ENCODE results near the gene CAMKK2.
"Not testable (repeated sequence)": the region's sequence is repeated elsewhere in the genome, so short reads cannot be mapped to it uniquely, and the experiment has no call there.

CAMKK2 gene

DNA sequence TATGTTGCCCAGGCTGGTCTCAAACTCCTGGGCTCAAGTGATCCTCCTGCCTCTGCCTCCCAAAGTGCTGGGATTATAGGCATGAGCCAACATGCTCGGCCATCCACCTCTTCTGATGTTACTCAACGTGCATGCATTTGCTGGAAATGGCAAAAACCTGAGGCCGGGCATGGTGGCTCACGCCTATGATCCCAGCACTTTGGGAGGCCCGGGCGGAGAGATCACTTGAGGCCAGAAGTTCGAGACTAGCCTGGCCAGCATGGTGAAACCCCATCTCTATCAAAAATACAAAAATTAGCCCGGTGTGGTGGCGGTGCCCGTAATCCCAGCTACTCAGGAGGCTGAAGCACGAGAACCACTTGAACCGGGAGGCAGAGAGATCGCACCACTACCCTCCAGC, 1.9 kb upstream of the CAMKK2 start:
- DNase-seq: not testable (repeated sequence)

DNA sequence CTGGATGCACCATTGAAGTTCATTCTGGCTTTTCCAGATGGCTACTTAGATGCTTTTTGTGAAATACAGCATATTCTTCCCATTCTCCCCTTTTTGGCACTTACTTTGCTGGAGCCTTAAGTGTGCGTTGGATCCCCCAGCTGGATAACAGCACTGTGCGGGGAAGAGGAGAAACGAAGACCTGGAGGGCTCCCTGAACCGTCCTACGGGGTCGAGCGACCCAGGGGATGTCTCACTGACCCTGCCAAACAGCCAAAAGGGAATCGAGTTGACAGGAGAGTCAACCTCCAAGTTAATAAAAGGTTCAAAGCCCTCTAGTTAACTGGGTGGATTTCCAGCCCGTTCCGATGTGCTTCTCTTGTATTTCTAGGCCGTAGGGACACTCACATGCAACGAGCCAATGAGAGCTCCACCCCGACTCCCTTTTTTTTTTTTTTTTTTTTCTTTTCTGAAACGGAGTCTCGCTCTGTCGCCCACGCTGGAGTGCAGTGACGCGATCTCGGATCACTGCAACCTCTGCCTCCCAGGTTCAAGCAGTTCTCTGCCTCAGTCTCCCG, 1.0 kb upstream of the CAMKK2 start:
- DNase-seq: peak; percentile 17

DNA sequence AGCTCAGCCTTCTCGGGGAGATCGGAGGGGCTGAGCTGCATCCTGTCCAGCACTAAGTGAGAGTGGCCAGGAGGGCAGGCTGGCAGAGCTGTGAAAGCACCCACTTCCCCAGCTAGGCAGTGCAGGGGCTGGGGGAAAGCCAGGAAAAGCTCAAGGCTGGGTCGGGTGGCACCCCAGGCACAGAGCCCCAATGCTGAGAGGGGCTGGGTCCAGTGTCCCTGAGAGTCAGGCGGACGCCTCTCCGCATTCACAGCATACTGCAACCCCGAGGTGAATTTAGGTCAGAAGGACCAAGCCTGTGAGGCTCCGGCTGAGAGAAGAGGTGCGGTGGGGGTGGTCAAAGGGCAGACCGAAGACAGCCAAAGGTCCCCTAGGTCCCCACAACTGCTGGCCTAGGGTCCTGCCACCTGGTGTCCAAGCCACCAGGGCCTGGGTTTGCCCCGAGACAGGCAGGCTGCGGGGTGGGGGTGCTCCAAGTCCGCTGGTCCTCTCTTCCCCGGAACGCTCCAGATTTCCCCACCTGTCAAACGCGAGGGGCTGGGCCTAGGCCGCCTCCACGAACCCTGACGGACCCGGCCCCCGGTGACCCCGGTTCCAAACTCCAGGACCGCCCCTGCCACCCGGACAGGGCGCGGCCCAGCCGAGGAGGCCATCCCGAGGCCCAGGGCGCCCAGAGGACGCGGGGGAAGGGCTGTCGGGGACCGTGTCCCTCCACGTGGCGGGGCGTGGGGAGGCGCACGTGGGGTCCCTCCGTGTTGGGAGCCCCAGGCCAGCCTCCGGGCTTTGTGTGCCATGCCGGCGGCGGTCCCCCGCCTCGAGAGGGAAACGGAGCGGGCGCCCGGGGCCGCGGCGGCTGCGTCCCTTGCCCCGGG, 527 bp downstream of the CAMKK2 start:
- no peak for DNase-seq

DNA sequence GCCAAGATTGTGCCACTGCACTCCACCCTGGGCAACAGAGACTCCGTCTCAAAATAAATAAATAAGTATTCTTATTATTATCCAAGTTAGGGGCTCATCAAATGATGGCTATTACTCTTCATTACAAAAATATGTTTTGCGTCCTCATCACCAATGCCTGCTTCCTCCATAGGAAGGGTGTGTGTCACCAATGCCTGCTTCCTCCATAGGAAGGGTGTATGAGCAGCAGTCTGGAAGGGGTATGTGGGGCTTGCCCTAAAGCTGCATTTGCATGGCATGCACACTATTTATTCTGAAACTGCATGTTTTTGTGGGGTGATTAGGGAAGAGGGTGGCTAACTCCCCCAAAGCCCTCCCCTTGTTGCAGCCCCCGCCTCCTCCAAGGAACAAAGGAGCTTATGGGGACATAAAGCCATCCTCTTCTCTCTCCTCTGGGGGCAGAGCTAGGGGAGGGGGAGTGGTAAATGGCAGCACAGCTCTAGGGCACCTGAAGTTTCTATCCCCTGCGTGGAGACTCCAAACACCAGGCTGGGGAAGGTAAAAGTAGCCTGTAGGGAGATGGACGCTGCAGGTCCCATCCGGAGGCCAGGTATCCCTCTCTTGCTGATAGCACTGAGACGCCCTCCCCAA, 1.3 kb downstream of the CAMKK2 start:
- no peak for DNase-seq

DNA sequence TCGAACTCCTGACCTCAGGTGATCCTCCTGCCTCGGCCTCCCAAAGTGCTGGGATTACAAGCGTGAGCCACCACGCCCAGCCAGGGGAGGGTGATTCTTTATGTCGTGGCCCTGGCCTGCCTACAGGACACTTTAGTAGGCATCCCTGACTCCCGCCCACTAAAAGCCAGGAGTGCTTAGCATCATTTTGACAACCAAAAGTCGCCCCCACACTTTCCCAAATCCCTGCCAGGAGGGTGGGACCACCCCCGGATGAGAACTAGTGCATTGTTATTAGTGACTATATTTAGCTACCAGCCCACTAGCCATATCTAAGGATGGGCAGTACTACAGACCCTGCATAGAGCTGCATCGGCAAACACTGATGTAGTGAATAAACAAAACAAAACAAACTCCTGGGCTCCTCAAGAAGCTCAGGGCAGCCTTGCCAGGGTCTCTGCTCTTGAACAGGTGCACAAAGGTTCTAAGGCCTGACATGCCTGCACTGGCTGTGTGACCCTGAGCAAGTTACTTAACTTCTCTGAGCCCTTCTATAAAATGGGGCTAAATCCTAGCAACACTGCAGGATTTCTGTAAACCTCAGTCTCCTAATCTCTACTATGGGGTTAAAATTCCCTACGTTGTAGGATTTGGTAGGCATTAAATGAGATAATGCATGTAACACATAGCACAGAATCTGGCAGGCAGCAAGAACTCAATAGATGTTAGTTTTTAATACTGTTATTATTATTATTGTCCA, 2.2 kb downstream of the CAMKK2 start:
- DNase-seq: no peak

DNA sequence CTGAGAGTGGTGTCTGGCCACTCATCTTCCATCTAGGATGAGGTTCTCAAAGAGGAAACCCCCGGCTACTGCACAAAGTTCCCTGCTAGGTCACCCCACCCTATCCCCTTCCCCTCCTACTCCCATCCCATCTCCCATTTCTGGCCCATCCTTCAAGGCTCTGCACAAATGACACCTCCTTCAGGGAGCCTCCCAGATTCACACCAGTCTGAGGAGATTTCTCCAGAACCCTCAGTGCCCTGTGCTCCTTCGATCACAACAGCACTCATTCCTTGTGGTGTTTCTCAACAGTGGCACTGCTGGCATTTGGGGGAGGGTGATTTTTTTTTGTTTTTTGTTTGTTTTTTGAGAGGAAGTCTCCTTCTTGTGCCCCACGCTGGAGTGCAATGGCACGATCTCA, 2.9 kb downstream of the CAMKK2 start:
- DNase-seq: no peak

DNA sequence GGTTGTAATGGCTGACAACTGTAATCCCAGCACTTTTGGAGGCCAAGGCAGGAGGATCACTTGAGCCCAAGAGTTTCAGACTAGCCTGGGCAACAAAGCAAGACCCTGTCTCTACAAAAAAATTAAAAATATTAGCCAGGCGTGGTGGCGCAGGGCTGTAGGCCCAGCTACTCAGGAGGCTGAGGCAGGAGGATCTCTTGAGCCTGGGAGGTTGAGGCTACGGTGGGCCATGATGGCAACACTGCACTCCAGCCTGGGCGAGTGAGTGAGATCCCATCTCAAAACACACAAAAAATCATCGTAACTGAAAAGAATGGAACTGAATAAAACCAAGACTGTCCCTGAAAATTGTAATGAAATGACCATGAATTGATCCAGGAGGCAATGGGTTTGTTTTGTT, 6.1 kb downstream of the CAMKK2 start:
- DNase-seq: no peak

DNA sequence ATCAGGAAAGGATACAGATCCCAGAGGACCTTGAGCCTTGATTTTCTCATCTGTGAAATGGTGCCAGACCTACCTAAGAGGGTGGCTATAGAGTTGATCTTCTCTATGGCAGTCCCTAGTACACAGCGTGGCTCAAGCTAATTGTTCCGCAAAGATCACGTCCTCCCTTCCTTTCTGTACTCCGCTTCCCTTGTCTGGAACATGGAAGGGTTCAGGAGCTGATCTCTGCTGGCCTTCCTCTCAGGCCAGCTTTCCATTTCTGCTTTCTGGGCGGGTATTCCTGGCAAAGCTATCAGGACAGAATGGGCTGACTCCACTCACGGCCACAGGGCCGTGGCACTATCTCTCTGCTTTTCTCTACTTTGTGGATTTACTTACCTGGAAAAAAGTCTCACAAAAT, 6.5 kb downstream of the CAMKK2 start:
- no peak for DNase-seq

DNA sequence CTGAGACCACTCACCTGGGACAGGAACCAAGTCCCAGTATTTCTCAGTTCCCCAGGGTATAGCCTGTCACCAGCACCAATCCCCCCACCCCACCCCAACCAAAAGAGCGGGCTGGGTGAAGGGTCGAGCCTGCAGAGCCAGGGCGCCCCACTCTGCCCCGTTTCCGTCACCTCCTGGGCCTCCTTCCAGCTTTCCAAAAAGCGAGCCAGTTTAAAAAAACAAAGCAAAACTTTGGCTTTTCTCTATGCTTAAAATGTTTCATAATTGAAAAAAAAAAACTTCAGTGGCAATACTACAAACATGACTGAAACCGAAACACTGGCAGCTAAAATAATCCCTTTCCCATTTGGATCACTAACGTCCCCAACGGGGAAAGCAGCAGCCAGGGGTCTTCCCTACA, 7.5 kb downstream of the CAMKK2 start:
- DNase-seq: no peak

DNA sequence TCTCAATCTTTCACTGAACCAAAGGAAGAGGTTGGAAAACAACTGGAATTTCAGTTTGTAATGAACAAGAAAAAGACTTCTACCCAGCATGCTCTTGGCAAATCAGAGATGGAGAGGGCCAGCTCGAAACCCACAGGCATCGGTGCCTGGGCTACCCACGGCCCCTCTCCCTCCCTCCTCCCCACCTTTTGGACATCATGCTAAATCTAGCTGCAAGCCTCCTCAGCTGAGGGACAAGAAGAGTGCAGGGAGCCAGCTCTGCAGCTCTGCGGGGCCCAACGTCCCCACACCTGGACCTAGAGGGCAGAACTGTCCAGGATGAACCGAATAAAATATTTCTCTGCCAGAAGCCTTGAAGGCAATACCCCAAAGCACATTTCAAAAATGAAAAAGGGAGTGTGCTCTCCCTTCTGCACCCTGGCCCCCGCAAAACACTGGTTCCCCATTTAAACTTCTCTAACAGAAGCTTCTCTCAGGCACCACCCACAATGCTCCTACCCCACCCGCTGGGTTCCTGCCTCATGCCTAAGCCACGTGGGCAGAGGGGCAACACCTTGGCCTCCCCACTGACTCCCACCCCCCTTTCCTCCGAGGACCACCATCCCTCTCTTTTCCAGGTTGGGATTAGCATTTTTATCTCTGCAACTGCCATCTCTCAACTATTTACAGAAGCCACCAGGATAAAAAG, 8.2 kb downstream of the CAMKK2 start:
- DNase-seq: no peak

DNA sequence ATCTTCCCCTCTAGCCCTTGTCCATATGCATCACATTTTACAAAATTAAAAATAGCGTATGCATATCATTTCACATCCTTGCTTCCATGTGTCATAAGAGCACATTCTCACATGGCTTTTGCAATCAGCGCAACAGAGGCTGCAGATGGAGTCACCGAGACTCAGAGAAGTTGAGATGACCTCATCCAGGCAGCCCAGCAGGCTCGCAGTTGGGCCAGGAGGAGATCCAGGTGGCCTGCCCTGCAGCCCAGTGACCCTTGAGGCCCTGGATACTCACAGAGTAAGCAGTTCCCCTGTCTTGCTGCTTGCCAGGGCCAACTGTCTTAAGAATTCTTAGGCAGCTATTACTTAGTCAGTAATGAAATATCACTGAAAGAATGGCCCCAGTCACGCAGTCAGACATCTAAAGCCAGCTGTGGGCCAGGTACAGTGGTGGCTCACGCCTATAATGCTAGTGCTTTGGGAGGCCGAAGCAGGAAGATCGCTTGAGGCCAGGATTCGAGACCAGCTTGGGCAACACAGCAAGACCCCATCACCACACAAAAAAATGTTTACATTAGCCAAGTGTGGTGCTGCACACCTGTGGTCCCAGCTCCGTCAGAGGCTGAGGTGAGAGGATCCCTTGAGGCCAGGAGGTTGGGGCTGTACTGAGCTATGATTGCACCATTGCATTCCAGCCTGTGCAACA, 9.1 kb downstream of the CAMKK2 start:
- DNase-seq: peak; percentile 54

DNA sequence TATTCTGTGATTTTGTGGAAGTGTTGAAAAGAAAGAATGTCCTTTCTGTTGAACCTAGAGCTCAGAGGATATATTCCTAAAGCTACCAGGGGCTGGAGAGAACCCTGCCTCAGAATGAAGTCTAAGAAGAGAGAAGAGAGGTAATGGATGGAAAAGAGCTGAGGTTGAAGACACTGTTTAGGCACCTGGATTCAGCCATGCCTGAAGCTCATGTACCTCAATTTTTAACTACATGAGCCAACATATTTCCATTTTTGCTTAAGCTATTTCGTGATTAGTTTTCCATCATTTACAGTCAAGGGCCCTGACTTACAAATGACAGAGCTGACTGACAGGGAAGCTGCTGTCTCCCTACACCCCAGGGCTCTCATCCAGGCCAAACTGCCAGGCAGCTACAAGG, 10.7 kb downstream of the CAMKK2 start:
- no peak for DNase-seq

DNA sequence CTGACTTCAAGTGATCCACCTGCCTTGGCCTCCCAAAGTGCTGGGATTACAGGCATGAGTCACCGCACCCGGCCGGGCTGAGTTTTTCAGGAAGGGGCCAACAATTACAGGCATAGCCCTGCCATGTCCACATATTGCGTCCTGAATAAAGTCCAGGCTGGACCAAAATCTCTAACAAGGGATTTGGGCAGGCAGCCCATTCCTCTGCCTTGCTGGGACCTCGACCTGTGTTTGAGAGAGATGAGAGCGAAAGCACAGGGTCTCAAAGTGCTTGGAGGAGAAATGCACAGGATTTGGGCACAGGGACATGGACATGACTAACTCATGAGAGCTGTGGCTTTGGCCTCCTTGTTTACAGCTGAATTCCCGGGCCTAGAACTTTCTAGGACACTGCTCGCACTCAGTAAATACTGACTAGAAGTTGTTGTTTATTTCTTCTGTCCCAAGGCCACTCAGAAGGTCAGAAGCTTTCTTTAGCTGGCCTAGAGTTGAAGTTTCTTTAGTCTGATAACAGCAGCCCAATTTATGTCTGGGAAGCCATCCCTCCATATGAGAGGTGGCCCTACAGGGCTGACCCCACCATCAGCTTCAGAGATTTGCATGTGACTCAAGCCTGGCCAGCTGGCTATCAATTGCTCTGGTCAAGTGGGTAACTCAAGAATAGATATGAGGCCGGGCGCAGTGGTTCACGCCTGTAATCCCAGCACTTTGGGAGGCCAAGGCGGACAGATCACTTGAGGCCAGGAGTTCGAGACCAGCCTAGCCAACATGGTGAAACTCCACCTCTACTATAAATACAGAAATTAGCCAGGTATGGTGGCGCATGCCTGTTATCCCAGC, 11.7 kb downstream of the CAMKK2 start:
- no peak for DNase-seq

DNA sequence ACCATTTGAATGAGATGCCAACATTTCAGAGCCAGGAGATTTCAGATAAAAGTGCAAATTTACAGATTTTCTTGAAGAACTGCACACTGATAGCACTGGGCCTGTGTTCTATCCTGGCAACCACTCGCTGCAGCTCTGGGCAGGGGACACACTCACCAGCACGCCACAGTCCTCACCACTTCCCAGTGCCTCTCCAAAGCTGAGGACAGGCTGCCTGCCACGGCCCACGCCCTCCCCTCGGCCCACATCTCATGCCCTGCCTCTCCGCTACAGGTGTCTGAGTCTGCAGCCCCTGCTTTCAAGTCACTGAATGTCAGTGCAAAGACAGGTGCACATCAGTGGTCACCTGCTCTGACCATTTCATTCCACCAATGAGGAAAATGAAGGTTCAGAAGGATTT, 12.7 kb downstream of the CAMKK2 start:
- DNase-seq: no peak

DNA sequence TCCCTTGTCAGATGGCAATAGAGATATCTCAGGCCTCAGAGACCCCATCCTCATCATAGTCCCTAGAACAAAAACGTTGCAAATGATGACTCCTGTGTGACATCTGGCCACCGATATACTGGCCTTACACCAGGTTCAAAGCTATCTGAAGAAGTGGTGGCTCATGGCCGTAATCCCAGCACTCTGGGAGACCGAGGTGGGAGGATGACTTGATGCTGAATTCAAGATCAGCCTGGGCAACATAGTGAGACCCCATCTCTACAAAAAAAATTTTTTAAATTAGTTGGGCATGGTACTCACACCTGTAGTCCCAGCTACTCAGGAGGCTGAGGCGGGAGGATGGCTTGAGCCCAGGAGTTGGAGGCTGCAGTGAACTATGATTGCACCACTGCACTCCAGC, 13.1 kb downstream of the CAMKK2 start:
- no peak for DNase-seq

DNA sequence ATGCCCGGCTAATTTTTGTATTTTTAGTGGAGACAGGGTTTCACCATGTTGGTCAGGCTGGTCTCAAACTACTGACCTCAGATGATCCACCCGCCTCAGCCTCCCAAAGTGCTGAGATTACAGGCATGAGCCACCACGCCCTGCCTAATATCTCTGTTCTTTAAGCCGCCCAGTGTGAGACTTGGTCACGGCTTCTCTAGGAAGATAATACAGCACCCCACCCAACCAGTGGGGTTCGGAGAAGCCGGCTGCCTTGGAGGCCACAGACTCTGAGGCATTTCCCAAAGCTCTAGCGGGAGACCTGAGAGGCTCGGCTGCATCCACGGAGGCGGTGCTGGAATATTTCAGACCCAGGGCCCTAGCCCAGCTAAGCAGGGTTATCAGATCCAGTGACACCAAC, 13.6 kb downstream of the CAMKK2 start:
- DNase-seq: not testable (repeated sequence)

DNA sequence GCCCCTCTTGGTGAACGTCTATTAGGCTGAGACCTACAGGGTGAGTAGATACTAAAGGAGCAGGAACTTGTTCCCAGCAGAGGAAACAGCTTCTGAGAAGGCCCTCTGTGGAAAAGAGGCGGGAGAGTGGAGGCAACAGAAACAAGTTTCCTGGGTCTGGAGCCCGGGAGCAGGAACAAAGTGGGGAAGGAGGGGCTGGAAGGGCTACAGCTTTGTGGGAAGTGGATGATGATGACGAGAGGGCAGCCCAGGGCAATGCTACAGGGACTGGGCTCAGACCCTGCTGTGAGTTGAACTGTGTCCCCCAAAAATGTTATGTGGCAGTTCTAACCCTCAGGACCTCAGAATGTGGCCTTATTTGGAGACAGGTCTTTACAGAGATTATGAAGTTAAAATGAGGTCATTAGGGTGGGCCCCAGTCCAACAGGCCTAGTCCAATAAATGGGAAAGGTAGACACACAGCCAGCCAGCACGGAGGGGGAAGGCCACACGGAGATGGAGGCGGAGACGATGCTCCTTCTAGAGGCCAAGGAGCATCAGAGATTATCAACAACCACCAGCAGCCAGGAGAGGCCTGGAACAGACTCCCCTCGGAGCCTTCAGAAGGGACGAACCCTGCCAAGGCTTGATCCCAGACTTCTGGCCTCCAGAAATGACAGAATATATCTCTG, 14.3 kb downstream of the CAMKK2 start:
- DNase-seq: no peak

DNA sequence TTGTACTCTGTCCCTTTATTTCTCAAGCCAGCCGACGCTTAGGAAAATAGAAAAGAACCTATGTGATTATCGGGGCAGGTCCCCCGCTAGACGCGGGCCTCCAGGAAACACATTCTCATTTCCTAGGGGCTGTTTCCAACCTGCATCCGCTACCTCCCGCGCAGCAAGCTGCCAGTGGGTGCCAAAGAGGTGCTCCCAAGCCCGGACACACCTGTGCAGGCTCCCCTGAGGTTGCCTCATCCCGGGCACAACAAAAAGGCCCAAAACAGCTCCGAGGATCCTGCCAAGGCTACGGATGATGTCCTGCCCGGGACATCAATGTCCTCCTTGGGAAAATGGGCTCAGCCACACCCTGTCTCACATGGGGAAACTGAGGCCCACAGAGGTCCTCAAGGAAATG, 15.4 kb downstream of the CAMKK2 start:
- DNase-seq: not testable (repeated sequence)

DNA sequence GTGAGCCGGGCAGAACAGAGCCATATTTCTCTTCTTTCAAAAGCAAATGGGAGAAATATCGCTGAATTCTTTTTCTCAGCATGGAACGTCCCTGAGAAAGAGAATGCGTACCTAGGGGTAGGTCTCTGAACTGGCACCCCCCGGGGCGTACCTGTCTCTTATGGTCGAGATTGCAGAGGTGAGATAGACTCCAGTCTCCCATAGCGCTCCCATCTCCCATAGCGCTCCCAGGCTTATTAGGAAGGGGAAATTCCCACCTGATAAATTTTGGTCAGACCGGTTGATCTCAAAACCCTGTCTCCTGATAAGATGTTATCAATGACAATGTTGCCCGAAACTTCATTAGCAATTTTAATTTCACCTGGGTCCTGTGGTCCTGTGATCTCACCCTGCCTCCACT, 16.0 kb downstream of the CAMKK2 start:
- not testable (repeated sequence) for DNase-seq

DNA sequence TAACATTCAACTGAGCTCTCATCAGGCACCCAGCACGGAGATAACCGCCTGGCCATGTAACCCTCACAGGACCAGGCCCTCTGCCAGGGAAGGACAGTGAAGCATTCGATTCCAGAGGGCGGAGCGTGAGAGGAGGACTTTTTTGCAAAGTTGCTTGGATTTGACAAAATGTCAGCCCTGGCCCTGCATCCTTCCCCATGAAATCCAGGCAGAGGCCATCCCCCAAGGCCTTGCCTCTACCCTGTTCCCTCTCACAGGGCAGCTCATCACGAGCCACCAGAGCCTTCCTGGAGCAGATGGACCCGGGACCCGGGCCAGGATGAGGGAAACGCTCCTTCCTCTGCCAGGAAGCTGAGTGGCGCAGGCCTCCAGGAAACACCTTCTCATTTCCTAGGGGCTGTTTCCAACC, 17.0 kb downstream of the CAMKK2 start:
- DNase-seq: no peak

DNA sequence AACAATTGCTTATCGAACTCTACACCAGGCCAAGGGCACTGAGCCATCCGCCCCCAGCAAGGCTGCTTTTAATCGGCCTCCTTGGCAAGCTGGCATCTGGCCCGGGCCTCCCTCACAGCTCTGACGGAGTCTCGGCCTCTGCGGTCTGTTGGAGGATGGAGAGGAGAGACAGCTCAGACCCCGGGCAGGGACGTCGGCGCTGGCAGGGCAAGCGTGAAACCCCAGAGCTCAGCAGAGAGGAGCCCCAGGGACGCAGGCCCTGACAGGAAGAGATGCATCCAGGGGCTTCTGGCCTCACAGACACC, 17.5 kb downstream of the CAMKK2 start:
- no peak for DNase-seq

All from fibroblast of skin of abdomen (primary cell).